Sigmoid colon (tissue), 7 donors: ENCODE results near the gene PATJ. TPM values are rescaled to one million over a fixed set of nuclear protein-coding genes. Genes with fewer than 3 reads are reported as not detected.
"Not testable (repeated sequence)": the region's sequence is repeated elsewhere in the genome, so short reads cannot be mapped to it uniquely, and the experiment has no call there.

Experiments used
- DNase-seq: peaks from one replicate; pipeline ENCODE4 v3.0.0-alpha.2; 2019
- H3K27ac ChIP-seq, 4 donors: fragments of 200-600 bp; sonication (generic); one replicate each; pipeline ENCODE4 v1.5.1; 2016 to 2019; ENCODE audit warnings: mild to moderate bottlenecking in 1 of 4
- H3K27me3 ChIP-seq, 3 donors: fragments of 200-600 bp; sonication (generic); one replicate each; pipeline ENCODE4 v1.5.1; 2019; ENCODE audit warnings: mild to moderate bottlenecking in 1 of 3
- H3K36me3 ChIP-seq, 4 donors: fragments of 200-600 bp; sonication (generic); one replicate each; pipeline ENCODE4 v1.5.1; 2016 to 2019
- H3K4me1 ChIP-seq, 4 donors: fragments of 200-600 bp; sonication (generic); one replicate each; pipeline ENCODE4 v1.5.1; 2017 to 2019
- H3K4me3 ChIP-seq, 4 donors: fragments of 200-600 bp; sonication (generic); one replicate each; pipeline ENCODE4 v1.5.1; 2017 to 2019; ENCODE audit warnings: mild to moderate bottlenecking in 2 of 4, moderate library complexity in 1 of 4
- H3K9me3 ChIP-seq, 4 donors: fragments of 200-600 bp in 3 of 4; sonication (generic) in 3 of 4; one replicate each; pipeline versions ENCODE4 v1.5.1 to v1.6.1; 2013 to 2019
- CTCF ChIP-seq, 4 experiments: fragments of 450-650 bp in 3 of 4; fragments of 200-600 bp in 1 of 4; IDR thresholded peaks; one replicate each; pipeline ENCODE4 v1.5.1; 2016 to 2019; ENCODE audit warnings: antibody characterized with exemption in 4 of 4, mild to moderate bottlenecking in 3 of 4, moderate library complexity in 2 of 4
- EP300 ChIP-seq, 4 donors: sonication (generic); formaldehyde crosslinking; IDR thresholded peaks; one replicate each; pipeline ENCODE4 v1.6.1; 2017; ENCODE audit warnings: antibody characterized with exemption in 4 of 4
- POLR2A ChIP-seq, 2 donors: fragments of 450-650 bp; IDR thresholded peaks; one replicate each; pipeline ENCODE4 v1.6.1; 2016; ENCODE audit warnings: antibody characterized with exemption in 2 of 2, mild to moderate bottlenecking in 2 of 2, moderate library complexity in 2 of 2
- POLR2AphosphoS5 ChIP-seq, 4 donors: sonication (generic); formaldehyde crosslinking; IDR thresholded peaks; one replicate each; pipeline ENCODE4 v1.6.1; 2017; ENCODE audit warnings: antibody characterized with exemption in 4 of 4
- WGBS, 2 donors: extraction: QIAGEN DNeasy Blood & Tissue Kit; methylation state at CpG; one replicate each; pipeline ENCODE4 v1.1.7; 2013; 5-methylcytosine and 5-hydroxymethylcytosine counted together
- intact Hi-C: fragments of 100-400 bp; cut with DNase I; formaldehyde crosslinking; loops from one replicate; pipeline ENCODE4 v1.15.1; 2023
- polyA plus RNA-seq, 3 donors: library from polyadenylated mRNA; stranded (reverse); fragments of 200-250 nt; gene quantifications; one replicate each; pipeline ENCODE4 v1.2.3, GENCODE V29; 2013
- total RNA-seq, 4 donors: library from RNA; depleted of rRNA; stranded (reverse); fragments of >200 nt; gene quantifications; one replicate each; pipeline ENCODE4 v1.1.0, GENCODE V29; 2016
- donor health status: healthy with polysubstance abuse.
- donor health status: Bipolar disorder and iron deficiency.
- donor health status: healthy.

Gene PATJ
- total and polyA plus RNA-seq, 7 donors: 10.2 to 33.2 (median 21.3) TPM

GRCh38 chr1:61790837-61791236 is 48.6 kb downstream of the PATJ start:
- no peaks in the 10 kb centered on the region for H3K4me1 ChIP-seq
- no peaks in the 10 kb centered on the region for H3K27me3 ChIP-seq
- no peaks in the 10 kb centered on the region for H3K9me3 ChIP-seq
- H3K4me3 ChIP-seq: no peak overlapping the region
- no peak for DNase-seq
- intact Hi-C loops: no loop called here
- 90 to 94% methylated on average over 3 of the region's 3 CpGs for WGBS, 2 donors
- TF ChIP-seq EP300 (IDR thresholded peaks at IDR 0.05) (no peak), POLR2A (IDR thresholded peaks at IDR 0.05) (no peak)
- H3K27ac ChIP-seq: no peak overlapping the region
- H3K36me3 ChIP-seq: peaks cover 0 to 14% (median 0%) of the 10 kb centered on the region in 4 donors

DNA sequence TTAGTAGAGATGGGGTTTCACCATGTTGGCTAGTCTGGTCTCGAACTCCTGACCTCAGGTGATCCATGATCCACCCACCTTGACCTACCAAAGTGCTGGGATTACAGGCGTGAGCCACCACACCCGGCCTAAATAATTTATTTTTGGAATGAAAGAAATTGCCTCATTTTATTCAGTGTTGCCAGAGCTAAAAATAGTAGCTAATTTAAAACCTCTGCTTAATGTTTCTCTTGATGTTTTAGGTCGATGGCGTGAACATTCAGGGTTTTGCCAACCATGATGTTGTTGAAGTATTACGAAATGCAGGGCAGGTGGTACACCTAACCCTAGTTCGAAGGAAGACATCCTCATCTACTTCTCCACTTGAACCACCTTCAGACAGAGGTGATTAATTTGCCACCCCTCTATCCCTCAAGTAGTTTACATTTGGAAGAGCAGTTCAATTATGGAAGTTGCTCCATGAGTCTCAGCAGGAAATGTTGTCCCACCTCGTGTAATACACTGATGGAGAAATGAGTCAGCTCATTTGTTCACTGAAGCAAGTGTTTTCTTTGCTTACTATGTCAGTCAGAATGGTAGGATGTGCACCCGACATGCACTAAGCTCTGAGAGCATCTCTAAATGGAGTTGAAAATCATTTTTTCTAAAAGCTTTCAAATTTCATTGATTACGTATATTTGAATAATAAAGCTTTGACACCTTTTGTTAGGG is 54.9 kb downstream of the PATJ start:
- Histone ChIP-seq H3K9me3 (no peaks in the 10 kb centered on the region), H3K4me3 (no peak overlapping the region), H3K4me1 (no peaks in the 10 kb centered on the region), H3K27me3 (no peaks in the 10 kb centered on the region), H3K27ac (no peak overlapping the region), H3K36me3 (peaks cover 0 to 33% (median 0%) of the 10 kb centered on the region in 4 donors)
- DNase-seq: no peak
- 82 to 92% methylated on average over 10 of the region's 10 CpGs for WGBS, 2 donors
- TF ChIP-seq POLR2A (IDR thresholded peaks at IDR 0.05): no peak
- no peak for TF ChIP-seq EP300 (IDR thresholded peaks at IDR 0.05)
- no peak for TF ChIP-seq POLR2AphosphoS5 (IDR thresholded peaks at IDR 0.05)
- TF ChIP-seq CTCF (IDR thresholded peaks at IDR 0.05): no peak
- intact Hi-C loops: no loop called here

DNA sequence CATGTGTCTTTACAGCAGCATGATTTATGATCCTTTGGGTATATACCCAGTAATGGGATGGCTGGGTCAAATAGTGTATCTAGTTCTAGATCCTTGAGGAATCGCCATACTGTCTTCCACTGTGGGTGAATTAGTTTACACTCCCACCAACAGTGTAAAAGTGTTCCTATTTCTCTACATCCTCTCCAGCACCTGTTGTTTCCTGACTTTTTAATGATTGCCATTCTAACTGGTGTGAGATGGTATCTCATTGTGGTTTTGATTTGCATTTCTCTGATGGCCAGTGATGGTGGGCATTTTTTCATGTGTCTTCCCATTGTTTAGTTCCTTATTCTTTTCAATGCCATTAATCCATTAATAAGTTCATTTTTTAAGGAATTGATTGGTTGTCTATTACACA is 58.8 kb downstream of the PATJ start:
- H3K9me3 ChIP-seq, H3K27me3 ChIP-seq, DNase-seq, intact Hi-C loops, H3K4me3 ChIP-seq, H3K4me1 ChIP-seq, H3K27ac ChIP-seq: not testable (repeated sequence)
- 98 to 100% methylated on average over 1 of the region's 1 CpG for WGBS, 2 donors
- peaks cover 0 to 44% (median 0%) of the 10 kb centered on the region in 4 donors for H3K36me3 ChIP-seq

DNA sequence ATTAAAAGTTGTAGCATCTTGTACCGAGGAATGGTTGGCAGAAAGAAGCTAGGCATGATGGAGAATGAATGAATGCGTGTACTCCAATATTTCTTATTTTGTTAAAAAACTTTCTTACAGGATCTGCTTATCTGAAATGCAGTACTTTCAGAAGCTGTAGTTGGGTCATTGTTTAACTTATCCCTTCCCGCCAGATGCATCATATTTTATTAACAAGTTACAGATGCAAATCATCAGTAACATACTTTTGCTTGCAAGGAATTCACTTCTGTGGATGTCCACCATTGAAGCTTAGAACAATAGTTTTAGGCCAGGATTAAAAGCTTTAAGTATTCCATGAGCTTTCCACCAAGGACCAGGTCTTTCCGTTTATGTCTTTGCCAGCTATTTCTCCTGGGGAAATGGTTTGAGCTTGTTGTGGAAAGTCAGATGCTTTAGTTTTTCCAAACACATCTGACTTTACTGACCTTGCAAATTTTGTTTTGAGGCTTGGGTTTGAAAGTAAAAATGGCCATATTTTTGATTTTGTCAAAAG is 65.4 kb downstream of the PATJ start:
- Histone ChIP-seq H3K4me3 (no peak overlapping the region), H3K4me1 (peaks cover 0 to 6% (median 1%) of the 10 kb centered on the region in 4 donors), H3K36me3 (peaks cover 0 to 7% (median 0%) of the 10 kb centered on the region in 4 donors), H3K9me3 (no peaks in the 10 kb centered on the region), H3K27me3 (no peaks in the 10 kb centered on the region), H3K27ac (no peak overlapping the region)
- 87 to 93% methylated on average over 4 of the region's 4 CpGs for WGBS, 2 donors
- TF ChIP-seq EP300 (IDR thresholded peaks at IDR 0.05): no peak
- no peak for TF ChIP-seq POLR2AphosphoS5 (IDR thresholded peaks at IDR 0.05)
- no peak for TF ChIP-seq POLR2A (IDR thresholded peaks at IDR 0.05)
- no peak for DNase-seq
- intact Hi-C loops: no loop called here

GRCh38 chr1:61808321-61808720 is 66.0 kb downstream of the PATJ start:
- peaks cover 0 to under 1% (median 0%) of the 10 kb centered on the region in 4 donors for H3K36me3 ChIP-seq
- no peaks in the 10 kb centered on the region for H3K27me3 ChIP-seq
- H3K4me1 ChIP-seq: peaks cover 0 to 6% (median 1%) of the 10 kb centered on the region in 4 donors
- WGBS, 2 donors: 96% methylated on average over 4 of the region's 4 CpGs
- no peaks in the 10 kb centered on the region for H3K9me3 ChIP-seq
- TF ChIP-seq EP300 (IDR thresholded peaks at IDR 0.05) (no peak), CTCF (IDR thresholded peaks at IDR 0.05) (no peak), POLR2AphosphoS5 (IDR thresholded peaks at IDR 0.05) (no peak), POLR2A (IDR thresholded peaks at IDR 0.05) (no peak)
- no peak overlapping the region for H3K27ac ChIP-seq
- DNase-seq: no peak
- no peak overlapping the region for H3K4me3 ChIP-seq
- intact Hi-C loops: no loop called here

GRCh38 chr1:61808968-61809367 is 66.7 kb downstream of the PATJ start:
- H3K27me3 ChIP-seq: no peaks in the 10 kb centered on the region
- intact Hi-C loops: no loop called here
- WGBS, 2 donors: 59 to 66% methylated on average over 4 of the region's 4 CpGs
- H3K36me3 ChIP-seq: no peaks in the 10 kb centered on the region
- H3K4me3 ChIP-seq: no peak overlapping the region
- DNase-seq: no peak
- H3K27ac ChIP-seq: no peak overlapping the region
- no peaks in the 10 kb centered on the region for H3K9me3 ChIP-seq
- H3K4me1 ChIP-seq: peaks cover 0 to 6% (median 1%) of the 10 kb centered on the region in 4 donors
- TF ChIP-seq EP300 (IDR thresholded peaks at IDR 0.05) (no peak), CTCF (IDR thresholded peaks at IDR 0.05) (no peak), POLR2A (IDR thresholded peaks at IDR 0.05) (no peak), POLR2AphosphoS5 (IDR thresholded peaks at IDR 0.05) (no peak)
